Measurements from ENCODE around the gene NIBAN1. TPM values are rescaled to one million over a fixed set of nuclear protein-coding genes. Genes with fewer than 3 reads are reported as not detected.

NIBAN1 gene
- total and polyA plus RNA-seq, 9 of the 15 experiments (the other 6 are each of a cell fraction or from before 2014, with no cell fraction given): 1.5 to 26.6 (median 16.2) TPM

DNA sequence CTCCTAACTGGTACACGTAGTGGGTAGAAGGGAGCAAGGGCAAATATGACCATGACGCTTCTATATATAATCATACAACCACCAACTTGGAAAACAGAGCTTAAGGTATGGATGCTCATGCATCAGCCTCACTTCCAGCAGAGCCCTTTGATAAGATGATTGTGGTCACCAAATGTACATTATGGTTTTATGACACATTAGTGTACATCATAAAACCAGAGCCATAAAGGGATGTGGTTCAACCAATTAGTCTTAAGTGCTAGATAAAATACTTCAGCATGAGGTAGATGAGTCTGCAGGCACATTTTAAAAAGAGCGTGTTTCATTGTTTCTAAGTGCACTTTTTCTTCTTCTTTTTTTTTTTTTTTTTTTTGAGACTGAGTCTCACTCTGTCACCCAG is 43.7 kb downstream of the NIBAN1 start (continued):
- TF ChIP-seq, protein P1, sequence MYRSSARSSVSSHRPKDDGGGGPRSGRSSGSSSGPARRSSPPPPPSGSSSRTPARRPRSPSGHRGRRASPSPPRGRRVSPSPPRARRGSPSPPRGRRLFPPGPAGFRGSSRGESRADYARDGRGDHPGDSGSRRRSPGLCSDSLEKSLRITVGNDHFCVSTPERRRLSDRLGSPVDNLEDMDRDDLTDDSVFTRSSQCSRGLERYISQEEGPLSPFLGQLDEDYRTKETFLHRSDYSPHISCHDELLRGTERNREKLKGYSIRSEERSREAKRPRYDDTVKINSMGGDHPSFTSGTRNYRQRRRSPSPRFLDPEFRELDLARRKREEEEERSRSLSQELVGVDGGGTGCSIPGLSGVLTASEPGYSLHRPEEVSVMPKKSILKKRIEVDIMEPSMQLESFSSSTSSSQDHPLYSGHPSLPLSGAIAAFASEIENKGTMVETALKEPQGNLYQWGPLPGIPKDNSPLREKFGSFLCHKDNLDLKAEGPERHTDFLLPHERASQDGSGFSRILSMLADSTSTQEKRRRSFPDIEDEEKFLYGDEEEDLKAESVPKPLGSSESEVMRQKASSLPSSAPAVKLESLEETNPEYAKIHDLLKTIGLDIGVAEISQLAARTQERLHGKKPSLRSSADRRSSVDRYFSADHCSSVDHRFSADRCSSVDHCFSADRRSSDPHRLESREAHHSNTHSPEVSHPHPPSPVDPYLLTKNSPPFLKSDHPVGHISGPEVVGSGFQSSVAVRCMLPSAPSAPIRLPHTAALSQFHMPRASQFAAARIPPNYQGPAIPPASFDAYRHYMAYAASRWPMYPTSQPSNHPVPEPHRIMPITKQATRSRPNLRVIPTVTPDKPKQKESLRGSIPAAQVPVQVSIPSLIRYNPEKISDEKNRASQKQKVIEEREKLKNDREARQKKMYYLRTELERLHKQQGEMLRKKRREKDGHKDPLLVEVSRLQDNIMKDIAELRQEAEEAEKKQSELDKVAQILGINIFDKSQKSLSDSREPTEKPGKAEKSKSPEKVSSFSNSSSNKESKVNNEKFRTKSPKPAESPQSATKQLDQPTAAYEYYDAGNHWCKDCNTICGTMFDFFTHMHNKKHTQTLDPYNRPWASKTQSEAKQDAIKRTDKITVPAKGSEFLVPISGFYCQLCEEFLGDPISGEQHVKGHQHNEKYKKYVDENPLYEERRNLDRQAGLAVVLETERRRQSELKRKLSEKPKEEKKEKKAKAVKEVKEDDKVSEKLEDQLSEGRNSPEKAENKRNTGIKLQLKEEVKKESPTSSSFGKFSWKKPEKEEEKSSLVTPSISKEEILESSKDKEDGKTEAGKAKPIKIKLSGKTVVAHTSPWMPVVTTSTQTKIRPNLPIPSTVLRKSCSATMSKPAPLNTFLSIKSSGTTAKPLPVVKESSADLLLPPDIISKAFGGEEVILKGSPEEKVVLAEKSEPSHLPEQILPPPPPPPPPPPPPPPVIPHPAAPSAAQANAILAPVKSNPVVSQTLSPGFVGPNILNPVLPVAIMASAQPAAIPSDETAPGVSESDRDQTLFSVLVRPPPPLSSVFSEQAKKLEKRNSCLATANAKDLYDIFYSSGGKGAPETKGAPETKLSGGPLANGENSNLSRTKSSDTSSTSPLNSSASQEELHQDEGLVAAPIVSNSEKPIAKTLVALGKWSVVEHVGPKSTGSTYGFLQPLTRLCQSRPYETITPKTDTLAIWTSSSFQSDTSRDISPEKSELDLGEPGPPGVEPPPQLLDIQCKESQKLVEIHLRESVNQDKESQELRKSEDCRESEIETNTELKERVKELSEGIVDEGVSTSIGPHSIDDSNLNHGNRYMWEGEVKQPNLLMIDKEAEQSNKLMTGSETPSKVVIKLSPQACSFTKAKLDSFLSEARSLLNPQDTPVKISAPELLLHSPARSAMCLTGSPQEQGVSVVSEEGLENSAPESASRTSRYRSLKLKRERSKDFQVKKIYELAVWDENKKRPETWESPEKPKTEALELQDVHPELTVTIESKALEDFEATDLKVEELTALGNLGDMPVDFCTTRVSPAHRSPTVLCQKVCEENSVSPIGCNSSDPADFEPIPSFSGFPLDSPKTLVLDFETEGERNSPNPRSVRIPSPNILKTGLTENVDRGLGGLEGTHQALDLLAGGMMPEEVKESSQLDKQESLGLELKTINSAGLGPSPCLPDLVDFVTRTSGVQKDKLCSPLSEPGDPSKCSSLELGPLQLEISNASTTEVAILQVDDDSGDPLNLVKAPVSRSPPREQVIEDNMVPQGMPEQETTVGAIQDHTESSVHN (IDR thresholded peaks at IDR 0.05; ENCODE audit: borderline replicate concordance in 1 of 2, low read depth in 1 of 2): no peak
- TF ChIP-seq, protein P2, sequence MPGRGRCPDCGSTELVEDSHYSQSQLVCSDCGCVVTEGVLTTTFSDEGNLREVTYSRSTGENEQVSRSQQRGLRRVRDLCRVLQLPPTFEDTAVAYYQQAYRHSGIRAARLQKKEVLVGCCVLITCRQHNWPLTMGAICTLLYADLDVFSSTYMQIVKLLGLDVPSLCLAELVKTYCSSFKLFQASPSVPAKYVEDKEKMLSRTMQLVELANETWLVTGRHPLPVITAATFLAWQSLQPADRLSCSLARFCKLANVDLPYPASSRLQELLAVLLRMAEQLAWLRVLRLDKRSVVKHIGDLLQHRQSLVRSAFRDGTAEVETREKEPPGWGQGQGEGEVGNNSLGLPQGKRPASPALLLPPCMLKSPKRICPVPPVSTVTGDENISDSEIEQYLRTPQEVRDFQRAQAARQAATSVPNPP (IDR thresholded peaks at IDR 0.05; ENCODE audit: borderline replicate concordance, insufficient read depth, insufficient read length): no peak
- TF ChIP-seq L3MBTL2 (IDR thresholded peaks at IDR 0.05) (no peak), ZNF175 (CRISPR knock-in tag; IDR thresholded peaks at IDR 0.05; ENCODE audit: low read depth) (no peak), EGR1 (conservative IDR thresholded peaks at IDR 0.05) (no peak), FOSL1 (tag; conservative IDR thresholded peaks at IDR 0.05) (peak; percentile 62; the same call in 1 of the 2 replicates), FIP1L1 (IDR thresholded peaks at IDR 0.05; ENCODE audit: low read depth, low read length, poor library complexity, severe bottlenecking) (no peak), KLF16 (IDR thresholded peaks at IDR 0.05) (no peak)
- TF ChIP-seq, protein P3, sequence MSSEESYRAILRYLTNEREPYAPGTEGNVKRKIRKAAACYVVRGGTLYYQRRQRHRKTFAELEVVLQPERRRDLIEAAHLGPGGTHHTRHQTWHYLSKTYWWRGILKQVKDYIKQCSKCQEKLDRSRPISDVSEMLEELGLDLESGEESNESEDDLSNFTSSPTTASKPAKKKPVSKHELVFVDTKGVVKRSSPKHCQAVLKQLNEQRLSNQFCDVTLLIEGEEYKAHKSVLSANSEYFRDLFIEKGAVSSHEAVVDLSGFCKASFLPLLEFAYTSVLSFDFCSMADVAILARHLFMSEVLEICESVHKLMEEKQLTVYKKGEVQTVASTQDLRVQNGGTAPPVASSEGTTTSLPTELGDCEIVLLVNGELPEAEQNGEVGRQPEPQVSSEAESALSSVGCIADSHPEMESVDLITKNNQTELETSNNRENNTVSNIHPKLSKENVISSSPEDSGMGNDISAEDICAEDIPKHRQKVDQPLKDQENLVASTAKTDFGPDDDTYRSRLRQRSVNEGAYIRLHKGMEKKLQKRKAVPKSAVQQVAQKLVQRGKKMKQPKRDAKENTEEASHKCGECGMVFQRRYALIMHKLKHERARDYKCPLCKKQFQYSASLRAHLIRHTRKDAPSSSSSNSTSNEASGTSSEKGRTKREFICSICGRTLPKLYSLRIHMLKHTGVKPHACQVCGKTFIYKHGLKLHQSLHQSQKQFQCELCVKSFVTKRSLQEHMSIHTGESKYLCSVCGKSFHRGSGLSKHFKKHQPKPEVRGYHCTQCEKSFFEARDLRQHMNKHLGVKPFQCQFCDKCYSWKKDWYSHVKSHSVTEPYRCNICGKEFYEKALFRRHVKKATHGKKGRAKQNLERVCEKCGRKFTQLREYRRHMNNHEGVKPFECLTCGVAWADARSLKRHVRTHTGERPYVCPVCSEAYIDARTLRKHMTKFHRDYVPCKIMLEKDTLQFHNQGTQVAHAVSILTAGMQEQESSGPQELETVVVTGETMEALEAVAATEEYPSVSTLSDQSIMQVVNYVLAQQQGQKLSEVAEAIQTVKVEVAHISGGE (CRISPR knock-in tag; IDR thresholded peaks at IDR 0.05): no peak
- TF ChIP-seq, protein P4, sequence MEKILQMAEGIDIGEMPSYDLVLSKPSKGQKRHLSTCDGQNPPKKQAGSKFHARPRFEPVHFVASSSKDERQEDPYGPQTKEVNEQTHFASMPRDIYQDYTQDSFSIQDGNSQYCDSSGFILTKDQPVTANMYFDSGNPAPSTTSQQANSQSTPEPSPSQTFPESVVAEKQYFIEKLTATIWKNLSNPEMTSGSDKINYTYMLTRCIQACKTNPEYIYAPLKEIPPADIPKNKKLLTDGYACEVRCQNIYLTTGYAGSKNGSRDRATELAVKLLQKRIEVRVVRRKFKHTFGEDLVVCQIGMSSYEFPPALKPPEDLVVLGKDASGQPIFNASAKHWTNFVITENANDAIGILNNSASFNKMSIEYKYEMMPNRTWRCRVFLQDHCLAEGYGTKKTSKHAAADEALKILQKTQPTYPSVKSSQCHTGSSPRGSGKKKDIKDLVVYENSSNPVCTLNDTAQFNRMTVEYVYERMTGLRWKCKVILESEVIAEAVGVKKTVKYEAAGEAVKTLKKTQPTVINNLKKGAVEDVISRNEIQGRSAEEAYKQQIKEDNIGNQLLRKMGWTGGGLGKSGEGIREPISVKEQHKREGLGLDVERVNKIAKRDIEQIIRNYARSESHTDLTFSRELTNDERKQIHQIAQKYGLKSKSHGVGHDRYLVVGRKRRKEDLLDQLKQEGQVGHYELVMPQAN (IDR thresholded peaks at IDR 0.05; ENCODE audit: borderline replicate concordance): no peak

Data from K562 (cell line).